ENCODE data around the gene CPLANE2. TPM values are rescaled to one million over a fixed set of nuclear protein-coding genes. Genes with fewer than 3 reads are reported as not detected.

CPLANE2 gene
- total and polyA plus RNA-seq, 2 of the 4 experiments (the other 2 are of a cell fraction): 3.2 to 5.8 TPM

DNA sequence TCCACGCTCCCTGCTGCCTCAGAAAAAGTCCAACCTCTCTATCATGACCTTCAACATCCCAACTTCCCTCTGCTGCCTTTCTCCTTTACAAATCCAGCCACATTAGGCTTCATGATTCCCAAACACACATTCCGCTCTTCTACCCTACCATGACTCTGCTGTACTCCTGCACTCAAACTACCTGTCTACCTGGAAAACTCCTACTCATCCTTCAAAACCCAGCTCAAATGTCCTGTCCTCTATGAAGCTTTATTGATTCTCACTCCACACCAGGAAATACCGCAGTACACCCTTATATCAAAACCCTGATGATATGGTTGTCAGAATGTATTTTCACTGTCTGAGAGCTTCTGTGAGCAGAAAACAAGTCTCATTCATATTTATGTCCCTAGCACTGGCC is 33.4 kb downstream of the CPLANE2 start:
- no peak overlapping the region for H3K4me2 ChIP-seq (ENCODE audit: low read depth, low read length)
- no TSS peak for BruUV-seq (replicated peaks)
- H4K8ac ChIP-seq (ENCODE audit: low read depth in 2 of 2, low read length in 2 of 2): no peak overlapping the region
- ATAC-seq (ENCODE audit: low read depth) (no peak), DNase-seq (no peak)
- no peak overlapping the region for H3K23ac ChIP-seq (ENCODE audit: low read depth, low read length)
- no peaks in the 10 kb centered on the region for H3K9me3 ChIP-seq (ENCODE audit: control insufficient read depth, insufficient read depth, low read length)
- H3K56ac ChIP-seq (ENCODE audit: extremely low read depth, insufficient read depth, low read length): no peak overlapping the region
- no peak overlapping the region for H3K9ac ChIP-seq (ENCODE audit: low read depth, low read length)
- ChIA-PET CTCF (no interaction called here), POLR2A (ENCODE audit: unreplicated experiment) (no interaction called here)
- H4K5ac ChIP-seq (ENCODE audit: low read depth, low read length): no peak overlapping the region
- no peak overlapping the region for H3K4me3 ChIP-seq (ENCODE audit: insufficient read depth, low read depth, low read length)
- 95% methylated on average over 2 of the region's 3 CpGs; no CpG with 5 or more reads in 1 of the 2 experiments for WGBS, 2 experiments (ENCODE audit: extremely low coverage in 2 of 2, insufficient read length in 1 of 2)
- H4K20me1 ChIP-seq (ENCODE audit: insufficient read depth, low read length): no peaks in the 10 kb centered on the region; the same call in 1 of the 2 replicates
- no peak overlapping the region for H2BK15ac ChIP-seq (ENCODE audit: low read depth, low read length)
- intact Hi-C loops (cut with micrococcal nuclease): no loop called here
- in situ Hi-C loops (cut with MboI; ENCODE audit: low sequenced_read_pairs): no loop called here
- H3K79me1 ChIP-seq (ENCODE audit: low read depth in 1 of 2, low read length in 2 of 2): peaks cover 7 to 21% of the 10 kb centered on the region in 2 experiments; a peak in 3 of 4 replicates
- H3K9me1 ChIP-seq (ENCODE audit: insufficient read depth, low read length): peaks cover 6% of the 10 kb centered on the region; the same call in 1 of the 2 replicates
- H2BK120ac ChIP-seq (ENCODE audit: low read depth, low read length): no peak overlapping the region
- no peak overlapping the region for H3K14ac ChIP-seq (replicated peaks; ENCODE audit: low read depth, low read length)
- no peak overlapping the region for H3K27ac ChIP-seq (ENCODE audit: insufficient read depth, low read length)
- peaks cover 4% of the 10 kb centered on the region for H3K36me3 ChIP-seq (ENCODE audit: control insufficient read depth, insufficient read depth, low read length)
- peaks cover 9% of the 10 kb centered on the region for H3K4me1 ChIP-seq (ENCODE audit: control insufficient read depth, insufficient read depth, low read length)
- H3K18ac ChIP-seq (ENCODE audit: low read depth, low read length): no peak overlapping the region
- H2BK5ac ChIP-seq (ENCODE audit: low read depth, low read length, poor library complexity, severe bottlenecking): no peak overlapping the region
- no peak overlapping the region for H2AK9ac ChIP-seq (replicated peaks; ENCODE audit: low read depth, low read length, poor library complexity)
- no peak for TF ChIP-seq MAFK (IDR thresholded peaks at IDR 0.05; ENCODE audit: low read depth, low read length)
- no peak for TF ChIP-seq MXI1 (IDR thresholded peaks at IDR 0.05; ENCODE audit: borderline replicate concordance, low read depth, low read length)
- no peak for TF ChIP-seq MAZ (IDR thresholded peaks at IDR 0.05; ENCODE audit: borderline replicate concordance, low read depth, low read length)
- TF ChIP-seq SMC3 (IDR thresholded peaks at IDR 0.05; ENCODE audit: low read depth, low read length): no peak
- no peak for TF ChIP-seq CEBPB (IDR thresholded peaks at IDR 0.05; ENCODE audit: low read depth, low read length)
- no peak for TF ChIP-seq FOS (IDR thresholded peaks at IDR 0.05; ENCODE audit: low read depth, low read length)
- no peak for TF ChIP-seq BHLHE40 (IDR thresholded peaks at IDR 0.05; ENCODE audit: low read depth, low read length)
- TF ChIP-seq POLR2A (IDR thresholded peaks at IDR 0.05; ENCODE audit: low read depth, low read length): no peak
- no peak for TF ChIP-seq RCOR1 (IDR thresholded peaks at IDR 0.05; ENCODE audit: insufficient replicate concordance, low read length)
- no peak for TF ChIP-seq RAD21 (IDR thresholded peaks at IDR 0.05; ENCODE audit: low read length)
- no peak for TF ChIP-seq NFE2L2 (IDR thresholded peaks at IDR 0.05; ENCODE audit: low read depth, low read length)
- TF ChIP-seq, protein P1, sequence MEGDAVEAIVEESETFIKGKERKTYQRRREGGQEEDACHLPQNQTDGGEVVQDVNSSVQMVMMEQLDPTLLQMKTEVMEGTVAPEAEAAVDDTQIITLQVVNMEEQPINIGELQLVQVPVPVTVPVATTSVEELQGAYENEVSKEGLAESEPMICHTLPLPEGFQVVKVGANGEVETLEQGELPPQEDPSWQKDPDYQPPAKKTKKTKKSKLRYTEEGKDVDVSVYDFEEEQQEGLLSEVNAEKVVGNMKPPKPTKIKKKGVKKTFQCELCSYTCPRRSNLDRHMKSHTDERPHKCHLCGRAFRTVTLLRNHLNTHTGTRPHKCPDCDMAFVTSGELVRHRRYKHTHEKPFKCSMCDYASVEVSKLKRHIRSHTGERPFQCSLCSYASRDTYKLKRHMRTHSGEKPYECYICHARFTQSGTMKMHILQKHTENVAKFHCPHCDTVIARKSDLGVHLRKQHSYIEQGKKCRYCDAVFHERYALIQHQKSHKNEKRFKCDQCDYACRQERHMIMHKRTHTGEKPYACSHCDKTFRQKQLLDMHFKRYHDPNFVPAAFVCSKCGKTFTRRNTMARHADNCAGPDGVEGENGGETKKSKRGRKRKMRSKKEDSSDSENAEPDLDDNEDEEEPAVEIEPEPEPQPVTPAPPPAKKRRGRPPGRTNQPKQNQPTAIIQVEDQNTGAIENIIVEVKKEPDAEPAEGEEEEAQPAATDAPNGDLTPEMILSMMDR (conservative IDR thresholded peaks at IDR 0.05; ENCODE audit: low read depth, low read length): no peak
- no peak for TF ChIP-seq RFX5 (IDR thresholded peaks at IDR 0.05; ENCODE audit: low read depth, low read length)
- TF ChIP-seq, protein P2, sequence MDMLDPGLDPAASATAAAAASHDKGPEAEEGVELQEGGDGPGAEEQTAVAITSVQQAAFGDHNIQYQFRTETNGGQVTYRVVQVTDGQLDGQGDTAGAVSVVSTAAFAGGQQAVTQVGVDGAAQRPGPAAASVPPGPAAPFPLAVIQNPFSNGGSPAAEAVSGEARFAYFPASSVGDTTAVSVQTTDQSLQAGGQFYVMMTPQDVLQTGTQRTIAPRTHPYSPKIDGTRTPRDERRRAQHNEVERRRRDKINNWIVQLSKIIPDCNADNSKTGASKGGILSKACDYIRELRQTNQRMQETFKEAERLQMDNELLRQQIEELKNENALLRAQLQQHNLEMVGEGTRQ (IDR thresholded peaks at IDR 0.05; ENCODE audit: low read depth, low read length): no peak
- TF ChIP-seq, protein P3, sequence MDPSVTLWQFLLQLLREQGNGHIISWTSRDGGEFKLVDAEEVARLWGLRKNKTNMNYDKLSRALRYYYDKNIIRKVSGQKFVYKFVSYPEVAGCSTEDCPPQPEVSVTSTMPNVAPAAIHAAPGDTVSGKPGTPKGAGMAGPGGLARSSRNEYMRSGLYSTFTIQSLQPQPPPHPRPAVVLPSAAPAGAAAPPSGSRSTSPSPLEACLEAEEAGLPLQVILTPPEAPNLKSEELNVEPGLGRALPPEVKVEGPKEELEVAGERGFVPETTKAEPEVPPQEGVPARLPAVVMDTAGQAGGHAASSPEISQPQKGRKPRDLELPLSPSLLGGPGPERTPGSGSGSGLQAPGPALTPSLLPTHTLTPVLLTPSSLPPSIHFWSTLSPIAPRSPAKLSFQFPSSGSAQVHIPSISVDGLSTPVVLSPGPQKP (IDR thresholded peaks at IDR 0.05; ENCODE audit: borderline replicate concordance, low read depth, low read length): no peak
- TF ChIP-seq CHD1 (IDR thresholded peaks at IDR 0.05; ENCODE audit: low read depth, low read length): no peak
- H4K91ac ChIP-seq (ENCODE audit: insufficient read depth, low read depth, low read length): no peak overlapping the region
- no peak overlapping the region for H2AK5ac ChIP-seq (ENCODE audit: low read depth, low read length)
- dilution Hi-C loops (cut with HindIII; ENCODE audit: low sequenced_read_pairs, unreplicated experiment): no loop called here
- no peak overlapping the region for H2AFZ ChIP-seq (replicated peaks; ENCODE audit: low read length, poor library complexity)
- no peak overlapping the region for H3K4ac ChIP-seq (ENCODE audit: low read depth, low read length)
- no peak overlapping the region for H2BK20ac ChIP-seq (ENCODE audit: low read depth, low read length)
- no peaks in the 10 kb centered on the region for H3K27me3 ChIP-seq (ENCODE audit: control insufficient read depth, insufficient read depth, low read length)

All from IMR-90 (cell line).